T-helper 2 cell treated with Interferon-gamma antibody and Interleukin-4, amounts not matched to agents 5 μg/mL and 100 μg/mL, for 36 hours (primary cell): ENCODE data around the gene NQO2.
A peak's percentile ranks its signal among the peaks of the same experiment; 100 is the strongest.

Experiments
- DNase-seq: peaks from one replicate; pipeline ENCODE4 v3.0.0; 2021; ENCODE audit warnings: low spot score
- H3K27ac Mint-ChIP-seq: one replicate; pipeline ENCODE4 v1.8.0; 2021; ENCODE audit warnings: mild to moderate bottlenecking, mixed read lengths
- H3K27me3 Mint-ChIP-seq: one replicate; pipeline ENCODE4 v1.8.0; 2021; ENCODE audit warnings: low read depth, mixed read lengths
- H3K36me3 Mint-ChIP-seq: one replicate; pipeline ENCODE4 v1.8.0; 2021; ENCODE audit warnings: low read depth, mixed read lengths
- H3K4me1 Mint-ChIP-seq: one replicate; pipeline ENCODE4 v1.8.0; 2021; ENCODE audit warnings: low read depth, mixed read lengths
- H3K4me3 Mint-ChIP-seq: one replicate; pipeline ENCODE4 v1.8.0; 2022; ENCODE audit warnings: mild to moderate bottlenecking, moderate library complexity, mixed read lengths
- H3K9me3 Mint-ChIP-seq: one replicate; pipeline ENCODE4 v1.8.0; 2021; ENCODE audit warnings: mixed read lengths

Gene NQO2

DNA sequence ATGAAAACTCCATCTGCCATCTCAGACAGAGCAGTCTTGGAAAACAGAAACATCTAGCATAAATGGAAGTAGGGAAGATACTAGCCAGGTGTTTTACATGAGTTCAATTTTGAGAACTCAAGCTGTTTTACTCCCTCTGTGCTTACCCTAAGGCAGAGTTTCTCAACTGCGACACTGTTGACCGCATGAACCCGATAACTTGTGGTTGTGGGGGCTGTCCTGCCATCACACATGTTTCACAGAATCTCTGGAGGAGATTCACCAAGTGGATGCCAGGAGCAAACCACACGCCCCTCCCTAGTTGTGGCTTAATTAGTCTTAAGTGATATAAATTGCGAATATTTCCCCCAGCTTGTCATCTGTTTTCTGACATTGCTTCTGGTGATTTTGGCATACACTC is 26.0 kb upstream of the NQO2 start:
- H3K9me3 Mint-ChIP-seq, result peaks cover 6% of the 10 kb centered on the region
- DNase-seq, result no peak
- H3K4me1 Mint-ChIP-seq, result peaks cover 36% of the 10 kb centered on the region
- H3K4me3 Mint-ChIP-seq, result no peak overlapping the region
- peaks cover 2% of the 10 kb centered on the region for H3K36me3 Mint-ChIP-seq
- H3K27ac Mint-ChIP-seq, result no peak overlapping the region
- H3K27me3 Mint-ChIP-seq, result peaks cover 5% of the 10 kb centered on the region

DNA sequence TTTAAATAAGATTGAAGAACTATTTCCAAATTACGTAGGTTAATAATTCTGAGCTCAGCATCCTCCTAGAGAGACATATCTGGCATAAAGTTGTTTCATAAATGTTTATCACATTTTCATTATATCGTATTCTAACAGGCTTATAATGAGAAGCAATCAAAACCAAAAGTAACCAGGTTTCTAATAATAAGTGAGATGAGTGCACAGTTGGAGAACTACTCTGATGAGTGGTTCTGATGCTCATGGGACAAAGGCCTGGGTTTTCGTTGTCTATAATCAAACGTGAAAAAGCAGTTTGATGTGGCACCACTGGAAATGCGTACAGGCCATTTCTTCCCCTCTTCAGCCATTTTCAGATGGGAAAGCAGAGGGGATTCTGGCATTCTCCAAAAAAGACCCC is 23.6 kb upstream of the NQO2 start:
- Mint-ChIP-seq H3K36me3 (peaks cover 2% of the 10 kb centered on the region), H3K27ac (no peak overlapping the region), H3K4me1 (peaks cover 26% of the 10 kb centered on the region), H3K4me3 (no peak overlapping the region), H3K9me3 (peaks cover 6% of the 10 kb centered on the region), H3K27me3 (peaks cover 2% of the 10 kb centered on the region)
- DNase-seq, result no peak

DNA sequence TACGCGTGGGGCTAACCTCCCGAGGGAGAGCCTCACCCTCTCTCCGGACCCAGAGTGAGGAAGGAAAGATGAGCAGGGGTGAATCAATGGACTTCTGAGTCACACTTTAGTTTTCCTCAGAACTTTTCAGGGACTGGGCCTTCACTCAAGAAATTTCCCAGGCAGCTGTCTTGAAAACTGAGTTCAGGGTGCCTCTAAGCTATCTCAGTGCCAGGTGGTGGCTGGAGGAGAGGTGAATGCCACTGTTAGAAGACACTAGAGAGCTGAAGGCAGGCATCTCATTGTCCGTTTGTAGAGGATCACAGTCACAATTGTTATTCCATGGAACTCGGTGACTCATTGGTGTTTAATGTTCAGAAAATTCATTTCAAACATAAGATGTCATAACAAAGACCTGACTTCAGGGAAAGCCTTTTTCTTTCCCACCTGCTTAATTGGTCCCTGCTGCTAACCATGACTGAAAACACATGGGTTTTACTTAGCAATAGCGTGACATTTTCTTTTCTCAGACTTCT is 23.1 kb upstream of the NQO2 start:
- Mint-ChIP-seq H3K27me3 (peaks cover 5% of the 10 kb centered on the region), H3K27ac (no peak overlapping the region), H3K9me3 (peaks cover 6% of the 10 kb centered on the region), H3K36me3 (peaks cover 2% of the 10 kb centered on the region), H3K4me1 (peaks cover 26% of the 10 kb centered on the region), H3K4me3 (no peak overlapping the region)
- no peak for DNase-seq

DNA sequence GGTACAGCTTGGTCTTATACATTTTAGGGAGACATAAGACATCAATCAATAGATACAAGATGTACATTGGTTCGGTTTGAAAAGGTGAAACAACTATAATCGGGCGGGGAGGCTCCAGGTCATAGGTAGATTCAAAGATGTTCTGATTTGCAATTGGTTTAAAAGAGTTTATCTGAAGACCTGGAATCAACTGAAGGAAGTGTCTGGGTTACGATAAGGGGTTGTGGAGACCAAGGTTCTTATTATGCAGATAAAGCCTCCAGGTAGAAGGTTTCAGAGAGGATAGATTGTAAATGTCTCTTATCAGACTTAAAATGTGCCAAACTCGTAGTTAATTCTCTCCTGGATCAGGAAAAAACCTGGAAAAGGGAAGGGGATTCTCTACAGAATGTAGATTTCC is 22.4 kb upstream of the NQO2 start:
- H3K27me3 Mint-ChIP-seq, result peaks cover 5% of the 10 kb centered on the region
- DNase-seq, result no peak
- H3K27ac Mint-ChIP-seq, result no peak overlapping the region
- peaks cover 22% of the 10 kb centered on the region for H3K4me1 Mint-ChIP-seq
- H3K36me3 Mint-ChIP-seq, result no peaks in the 10 kb centered on the region
- H3K4me3 Mint-ChIP-seq, result no peak overlapping the region
- peaks cover 6% of the 10 kb centered on the region for H3K9me3 Mint-ChIP-seq

DNA sequence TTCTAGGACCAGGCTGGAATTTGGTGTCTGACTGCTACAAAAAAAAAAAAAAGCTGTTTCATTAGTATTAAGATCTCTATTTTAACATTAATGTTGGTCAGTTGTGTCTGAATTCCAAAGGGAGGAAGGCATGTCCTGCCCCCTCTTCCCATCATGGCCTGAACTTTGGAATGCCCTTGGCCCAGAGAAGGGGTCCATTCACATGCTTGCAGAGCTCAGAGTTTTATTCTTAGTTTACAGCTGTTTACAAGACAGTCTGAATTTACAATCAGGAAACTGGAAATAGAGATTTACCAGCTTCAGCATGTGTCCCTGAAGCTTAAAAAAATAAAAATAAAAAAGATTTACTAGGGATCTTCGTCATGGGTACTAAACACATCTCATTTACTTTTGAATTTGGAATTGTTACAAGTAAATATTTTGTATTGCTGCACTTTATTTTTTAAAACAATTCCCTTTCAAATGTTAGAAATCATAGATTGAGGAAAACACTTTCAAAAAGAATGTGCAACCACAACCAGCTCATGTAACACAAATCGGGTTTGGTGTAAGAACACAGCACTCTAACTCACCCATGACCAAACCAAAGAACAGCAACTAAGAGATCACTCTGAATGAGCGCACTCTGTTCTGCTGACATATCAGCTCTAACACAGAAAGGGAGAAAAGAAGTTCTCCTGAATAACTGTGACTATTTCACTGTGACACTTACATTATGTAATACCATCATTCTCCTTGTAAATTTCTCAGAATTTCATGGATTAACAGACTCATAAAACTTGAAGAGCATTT is 21.7 kb upstream of the NQO2 start:
- no peak overlapping the region for H3K27ac Mint-ChIP-seq
- no peaks in the 10 kb centered on the region for H3K36me3 Mint-ChIP-seq
- no peak overlapping the region for H3K4me3 Mint-ChIP-seq
- H3K9me3 Mint-ChIP-seq, result peaks cover 6% of the 10 kb centered on the region
- DNase-seq, result no peak
- H3K4me1 Mint-ChIP-seq, result peaks cover 17% of the 10 kb centered on the region
- peaks cover 5% of the 10 kb centered on the region for H3K27me3 Mint-ChIP-seq

DNA sequence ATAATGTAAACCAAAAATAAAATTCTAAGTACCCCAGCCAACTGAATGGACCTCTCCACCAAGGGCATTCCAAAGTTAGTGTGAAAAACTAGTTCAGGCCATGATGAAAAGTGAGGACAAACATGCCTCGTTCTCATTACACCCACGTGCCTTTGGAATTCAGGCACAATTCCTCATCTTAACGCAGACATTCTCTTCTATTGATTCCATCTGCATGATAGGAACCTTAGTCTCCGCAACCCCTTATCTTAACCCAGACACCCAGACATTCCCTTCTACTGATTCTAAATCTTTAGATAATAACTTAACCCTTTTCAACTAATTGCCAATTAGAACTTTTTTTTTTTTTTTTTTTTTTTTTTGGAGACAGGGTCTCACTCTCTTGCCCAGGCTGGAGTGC is 20.8 kb upstream of the NQO2 start:
- Mint-ChIP-seq H3K36me3 (no peaks in the 10 kb centered on the region), H3K27me3 (peaks cover 12% of the 10 kb centered on the region), H3K4me3 (no peak overlapping the region), H3K9me3 (no peaks in the 10 kb centered on the region), H3K4me1 (peaks cover 16% of the 10 kb centered on the region), H3K27ac (no peak overlapping the region)
- DNase-seq, result no peak

DNA sequence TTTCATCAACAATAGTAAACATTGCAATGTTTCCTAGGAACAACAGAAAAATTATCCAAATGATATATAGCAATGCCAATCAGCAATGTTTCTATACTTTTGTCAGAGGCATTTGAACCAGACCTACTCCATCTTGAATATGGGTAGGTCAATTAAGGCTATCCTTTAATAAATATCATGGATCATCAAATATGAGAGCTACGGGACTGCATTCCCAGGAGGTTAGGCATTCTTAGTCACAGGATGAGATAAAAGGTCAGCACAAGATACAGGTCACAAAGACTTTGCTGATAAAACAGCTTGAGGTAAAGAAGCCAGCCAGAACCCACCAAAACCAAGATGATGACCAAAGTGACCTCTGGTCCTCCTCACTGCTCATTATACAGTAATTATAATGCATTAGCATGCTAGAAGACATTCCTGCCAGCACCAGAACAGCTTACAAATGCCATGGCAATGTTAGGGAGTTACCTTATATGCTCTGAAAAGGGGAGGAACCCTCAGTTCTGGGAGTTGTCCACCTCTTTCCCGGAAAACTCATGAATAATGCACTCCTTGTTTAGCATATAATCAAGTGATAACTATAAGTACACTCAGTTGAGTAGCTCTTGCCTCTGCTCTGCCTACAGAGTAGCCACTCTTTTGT is 19.8 kb upstream of the NQO2 start:
- Mint-ChIP-seq H3K36me3 (no peaks in the 10 kb centered on the region), H3K4me3 (no peak overlapping the region), H3K4me1 (peaks cover 16% of the 10 kb centered on the region), H3K9me3 (no peaks in the 10 kb centered on the region), H3K27ac (no peak overlapping the region), H3K27me3 (peaks cover 12% of the 10 kb centered on the region)
- no peak for DNase-seq

DNA sequence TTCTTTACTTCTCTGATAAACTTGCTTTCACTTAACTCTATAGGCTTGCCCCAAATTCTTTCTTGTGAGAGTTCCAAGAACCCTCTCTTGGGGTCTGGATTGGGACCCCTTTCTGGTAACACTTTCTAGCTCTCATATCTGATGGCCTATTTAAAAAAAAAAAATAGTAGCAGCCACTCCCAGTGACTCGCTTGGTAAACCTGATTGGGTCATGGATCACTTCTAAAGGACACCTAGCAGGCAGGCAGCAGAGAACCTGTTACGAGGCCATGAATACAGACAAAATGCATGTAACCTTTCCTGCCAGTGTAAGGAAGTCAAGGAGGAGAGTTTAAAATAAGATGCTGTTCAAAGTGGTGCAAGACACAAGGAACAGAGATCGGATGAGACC is 19.2 kb upstream of the NQO2 start:
- Mint-ChIP-seq H3K27ac (no peak overlapping the region), H3K4me1 (peaks cover 16% of the 10 kb centered on the region), H3K27me3 (peaks cover 12% of the 10 kb centered on the region), H3K36me3 (no peaks in the 10 kb centered on the region), H3K9me3 (no peaks in the 10 kb centered on the region), H3K4me3 (no peak overlapping the region)
- DNase-seq, result no peak

DNA sequence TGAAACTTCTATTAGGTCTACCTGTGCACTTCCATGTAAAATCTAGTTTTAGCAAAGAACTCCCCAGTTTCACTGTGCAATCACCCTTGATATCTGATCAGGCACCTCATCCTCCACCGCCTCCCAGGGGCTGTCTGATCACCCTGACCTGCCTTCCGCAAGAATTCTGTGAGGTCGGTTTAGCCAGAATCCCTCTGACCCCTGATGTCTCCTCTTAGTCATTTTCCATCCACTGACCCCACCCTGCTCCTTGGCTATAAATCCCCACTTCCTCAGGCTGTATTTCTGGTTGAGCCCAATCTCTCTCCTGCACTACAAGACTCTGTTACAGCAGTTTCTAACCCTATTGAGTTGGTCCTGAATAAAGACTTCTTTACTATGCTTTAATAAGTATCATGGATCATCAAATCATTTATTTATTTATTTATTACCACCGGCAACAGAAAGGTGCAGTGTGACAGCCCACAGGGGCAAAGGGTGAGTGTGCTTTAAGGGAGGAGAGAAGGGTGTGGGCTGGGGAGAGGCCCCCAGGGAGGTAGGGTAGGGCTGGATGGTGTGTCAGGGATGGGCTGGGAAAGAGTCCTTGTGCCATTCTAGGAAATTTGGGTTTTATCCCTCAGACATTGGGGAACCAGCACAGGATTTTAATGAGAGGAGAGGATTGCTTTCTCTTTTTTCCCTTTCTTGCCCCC is 17.1 kb upstream of the NQO2 start:
- Mint-ChIP-seq H3K9me3 (no peaks in the 10 kb centered on the region), H3K4me1 (peaks cover 9% of the 10 kb centered on the region), H3K36me3 (no peaks in the 10 kb centered on the region), H3K27me3 (peaks cover 12% of the 10 kb centered on the region), H3K4me3 (no peak overlapping the region), H3K27ac (no peak overlapping the region)
- DNase-seq, result no peak

DNA sequence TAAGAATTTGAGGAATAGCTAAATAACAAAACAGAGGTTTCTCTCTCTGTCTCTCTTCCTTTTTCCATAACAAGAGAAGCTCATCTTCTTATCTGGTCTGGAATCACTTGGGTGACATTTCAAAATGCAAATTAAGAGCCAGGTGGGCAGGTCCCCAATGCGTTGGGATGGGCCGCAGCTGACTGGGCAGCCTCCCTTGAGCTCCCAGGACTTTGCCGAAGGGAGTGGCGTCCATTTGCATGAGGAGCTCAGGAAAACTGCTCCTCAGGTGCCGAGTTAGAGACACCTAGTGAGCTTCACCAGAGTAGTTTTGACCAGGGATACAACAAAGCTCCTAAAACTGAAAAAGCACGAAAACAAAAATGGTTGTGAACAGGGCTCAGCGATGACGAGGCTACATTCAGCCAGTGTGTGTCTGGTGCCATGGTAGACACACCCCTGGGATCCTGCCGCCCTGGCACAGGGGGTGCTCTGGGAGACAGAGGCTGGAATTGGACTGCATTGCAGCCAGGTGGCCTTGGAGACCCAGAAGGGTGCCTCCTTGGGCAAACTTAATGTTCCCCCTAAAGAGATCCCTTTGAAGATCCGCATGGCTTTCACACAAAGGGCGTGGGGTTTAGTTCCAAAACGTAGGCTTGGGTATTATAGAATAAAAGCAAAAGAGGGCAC is 14.8 kb upstream of the NQO2 start:
- no peak overlapping the region for H3K27ac Mint-ChIP-seq
- H3K4me1 Mint-ChIP-seq, result peaks cover 16% of the 10 kb centered on the region
- H3K9me3 Mint-ChIP-seq, result no peaks in the 10 kb centered on the region
- peaks cover 10% of the 10 kb centered on the region for H3K27me3 Mint-ChIP-seq
- H3K4me3 Mint-ChIP-seq, result no peak overlapping the region
- no peak for DNase-seq
- no peaks in the 10 kb centered on the region for H3K36me3 Mint-ChIP-seq

DNA sequence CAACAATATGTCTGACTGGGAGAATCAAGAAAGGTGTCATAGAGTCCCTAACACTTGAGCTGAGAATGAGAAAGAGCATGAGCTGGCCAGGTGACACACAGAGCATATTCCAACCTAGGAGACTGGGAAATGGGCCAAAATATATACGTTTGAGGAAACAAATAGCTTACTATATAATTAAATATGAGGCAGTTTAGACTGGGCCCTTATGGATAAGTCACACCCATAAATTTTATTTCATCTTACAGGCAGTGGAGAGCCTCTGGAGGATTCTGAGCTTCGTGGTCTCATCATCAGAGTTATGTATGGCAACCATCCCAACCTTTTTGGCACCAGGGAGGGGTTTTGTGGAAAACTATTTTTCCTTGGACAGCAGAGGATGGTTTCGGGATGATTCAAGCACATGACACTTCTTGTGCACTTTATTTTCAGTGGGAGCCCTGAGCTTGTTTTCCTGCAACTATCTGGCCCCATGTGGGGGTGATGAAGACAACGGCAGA is 12.9 kb upstream of the NQO2 start:
- peak overlapping the region; percentile 88 for H3K4me3 Mint-ChIP-seq
- DNase-seq, result no peak
- no peaks in the 10 kb centered on the region for H3K9me3 Mint-ChIP-seq

DNA sequence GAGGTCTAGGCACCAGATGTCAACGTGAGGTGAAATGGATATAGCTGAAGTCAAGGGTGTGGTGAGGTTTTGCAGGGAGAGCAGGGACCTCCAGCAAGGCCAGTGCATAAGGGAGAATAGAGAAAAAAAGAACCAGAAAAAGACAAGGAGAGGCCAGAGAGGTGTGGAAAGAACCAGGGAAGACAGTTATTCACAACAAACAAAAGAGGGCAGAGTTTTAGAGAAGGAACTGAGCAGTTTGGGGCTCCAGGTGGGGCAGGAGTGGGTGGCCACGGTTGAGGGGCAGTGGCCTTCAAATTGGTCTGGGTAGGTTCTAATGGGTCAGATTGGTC is 11.6 kb upstream of the NQO2 start:
- H3K4me1 Mint-ChIP-seq, result peaks cover 24% of the 10 kb centered on the region
- peaks cover 7% of the 10 kb centered on the region for H3K27me3 Mint-ChIP-seq
- no peak for DNase-seq
- H3K4me3 Mint-ChIP-seq, result peak overlapping the region; percentile 88
- no peaks in the 10 kb centered on the region for H3K9me3 Mint-ChIP-seq
- H3K27ac Mint-ChIP-seq, result peak overlapping the region; percentile 89
- peaks cover 2% of the 10 kb centered on the region for H3K36me3 Mint-ChIP-seq

More for the DNA sequence above, 12.9 kb upstream of the NQO2 start:
- Mint-ChIP-seq H3K36me3 (no peaks in the 10 kb centered on the region), H3K27me3 (peaks cover 7% of the 10 kb centered on the region), H3K4me1 (peaks cover 24% of the 10 kb centered on the region), H3K27ac (no peak overlapping the region)

DNA sequence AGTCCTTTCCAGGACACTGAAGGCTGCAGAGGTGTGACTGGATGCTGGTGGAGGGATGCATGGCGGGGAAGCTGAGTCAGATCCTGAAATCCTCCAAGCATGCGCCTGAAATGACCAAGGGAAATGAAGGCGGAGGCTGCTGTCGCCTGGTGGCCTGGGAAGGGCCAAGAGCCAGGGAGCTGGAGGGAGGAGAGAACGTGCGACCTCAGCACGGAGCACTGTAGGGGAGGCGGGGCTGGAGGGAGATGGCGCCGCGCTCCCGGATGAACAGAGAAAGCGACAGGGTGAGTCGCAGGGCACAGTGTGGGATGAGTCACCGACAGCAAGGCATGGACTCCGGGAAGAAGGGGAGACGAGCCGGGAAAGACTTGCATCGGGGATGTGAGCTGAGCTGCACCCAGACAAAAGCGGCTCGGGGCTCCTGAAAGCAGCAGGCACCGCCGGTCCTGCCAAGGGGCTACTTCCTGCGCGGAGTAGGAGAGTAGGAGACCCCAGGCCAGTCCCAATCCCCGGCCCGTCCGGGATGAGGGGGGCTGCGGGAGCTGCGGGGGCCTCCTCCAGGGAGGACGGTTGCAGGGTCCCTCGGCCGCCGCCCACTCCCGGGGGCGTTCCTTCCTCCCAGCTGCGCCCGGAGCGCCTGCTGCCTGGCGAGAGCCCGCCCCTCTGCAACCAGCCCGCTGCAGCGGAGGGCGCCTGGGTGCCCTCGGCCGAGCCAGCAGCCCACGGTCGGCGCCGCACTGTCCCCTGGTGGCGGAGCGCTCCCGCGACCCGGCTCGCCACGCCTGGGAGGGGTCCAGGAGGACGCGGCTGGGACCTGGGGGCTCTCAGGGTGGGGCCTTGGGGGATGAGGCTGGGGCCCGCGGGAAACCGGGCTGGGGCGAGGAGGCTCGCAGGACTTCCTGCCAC is 11.0 kb upstream of the NQO2 start:
- Mint-ChIP-seq H3K36me3 (peaks cover 2% of the 10 kb centered on the region), H3K9me3 (no peaks in the 10 kb centered on the region), H3K4me3 (peak overlapping the region; percentile 100), H3K4me1 (peaks cover 24% of the 10 kb centered on the region), H3K27me3 (peaks cover 2% of the 10 kb centered on the region), H3K27ac (peak overlapping the region; percentile 100)
- DNase-seq, result peak; percentile 81
